Neuronal stem cell (in vitro differentiated cells): ENCODE data around the gene TNNI3. TPM values are rescaled to one million over a fixed set of nuclear protein-coding genes. Genes with fewer than 3 reads are reported as not detected.

Source experiments
- DNase-seq: peaks from one replicate; pipeline ENCODE4 v3.0.0-alpha.2; 2013; ENCODE audit warnings: low spot score
- H2AFZ ChIP-seq: one replicate; pipeline ENCODE4 v1.6.1; 2013; ENCODE audit warnings: mild to moderate bottlenecking, low read length, inconsistent platforms
- H2AK5ac ChIP-seq: 2 replicates; pipeline ENCODE4 v1.6.1; 2013; ENCODE audit warnings: low read depth, mild to moderate bottlenecking, inconsistent platforms, low read length, moderate library complexity, mixed read lengths
- H2BK120ac ChIP-seq: 2 replicates; pipeline ENCODE4 v1.6.1; 2013; ENCODE audit warnings: low read depth, mild to moderate bottlenecking, inconsistent platforms, low read length, moderate library complexity, mixed read lengths
- H2BK12ac ChIP-seq: one replicate; pipeline ENCODE4 v1.6.1; 2013; ENCODE audit warnings: low read length, inconsistent platforms
- H2BK15ac ChIP-seq: 2 replicates; pipeline ENCODE4 v1.6.1; 2013; ENCODE audit warnings: mild to moderate bottlenecking, low read length, inconsistent platforms, mixed read lengths
- H2BK5ac ChIP-seq: one replicate; pipeline ENCODE4 v1.6.1; 2013; ENCODE audit warnings: inconsistent platforms, mild to moderate bottlenecking, low read length, moderate library complexity
- H3K14ac ChIP-seq: one replicate; pipeline ENCODE4 v1.6.1; 2013; ENCODE audit warnings: low read length, inconsistent platforms
- H3K18ac ChIP-seq: 2 replicates; pipeline ENCODE4 v1.6.1; 2013; ENCODE audit warnings: low read length, inconsistent platforms
- H3K23ac ChIP-seq: 2 replicates; pipeline ENCODE4 v1.6.1; 2013; ENCODE audit warnings: low read depth, mild to moderate bottlenecking, mixed read lengths, low read length, inconsistent platforms; ENCODE audit not compliant: poor library complexity
- H3K27ac ChIP-seq: replicated peaks from 3 replicates; pipeline ENCODE4 v1.5.1; 2013; ENCODE audit warnings: low read length, inconsistent platforms
- H3K27me3 ChIP-seq, 3 experiments: 2 replicates each; pipeline ENCODE4 v1.6.1; 2013; ENCODE audit warnings: low read length in 3 of 3, mild to moderate bottlenecking in 2 of 3, inconsistent platforms in 1 of 3, low read depth in 1 of 3, mixed read lengths in 1 of 3, moderate library complexity in 1 of 3; ENCODE audit not compliant: control insufficient read depth in 3 of 3, insufficient read depth in 3 of 3
- H3K36me3 ChIP-seq, 2 donors: replicated peaks in 1 of 2; 2 replicates each; pipeline ENCODE4 v1.6.1; 2013; ENCODE audit warnings: low read length in 2 of 2; ENCODE audit not compliant: control insufficient read depth in 2 of 2, insufficient read depth in 2 of 2
- H3K4ac ChIP-seq: 2 replicates; pipeline ENCODE4 v1.6.1; 2013; ENCODE audit warnings: inconsistent platforms, mild to moderate bottlenecking, low read length, moderate library complexity
- H3K4me1 ChIP-seq, 2 donors: 1 replicate in 1 of 2; 2 replicates in 1 of 2; pipeline ENCODE4 v1.6.1; 2013; ENCODE audit warnings: low read length in 2 of 2, low read depth in 1 of 2; ENCODE audit not compliant: control insufficient read depth in 2 of 2, insufficient read depth in 1 of 2
- H3K4me2 ChIP-seq: one replicate; pipeline ENCODE4 v1.6.1; 2013; ENCODE audit warnings: mild to moderate bottlenecking, low read length, inconsistent platforms; ENCODE audit not compliant: insufficient read depth, poor library complexity, severe bottlenecking
- H3K4me3 ChIP-seq, 2 donors: 2 replicates each; pipeline ENCODE4 v1.5.1; 2013; ENCODE audit warnings: low read length in 2 of 2, mild to moderate bottlenecking in 2 of 2, inconsistent platforms in 1 of 2, moderate library complexity in 1 of 2
- H3K79me1 ChIP-seq: one replicate; pipeline ENCODE4 v1.6.1; 2013; ENCODE audit warnings: low read depth, mild to moderate bottlenecking, inconsistent platforms, low read length, moderate library complexity
- H3K9ac ChIP-seq: one replicate; pipeline ENCODE4 v1.6.1; 2013; ENCODE audit warnings: mild to moderate bottlenecking, low read depth, low read length, inconsistent platforms; ENCODE audit not compliant: poor library complexity
- H3K9me3 ChIP-seq, 2 donors: replicated peaks in 1 of 2; 2 replicates each; pipeline versions ENCODE3 to v1.6.1; 2013; ENCODE audit warnings: low read length in 2 of 2, mild to moderate bottlenecking in 2 of 2, inconsistent platforms in 1 of 2, low read depth in 1 of 2, mixed read lengths in 1 of 2, moderate library complexity in 1 of 2; ENCODE audit not compliant: control insufficient read depth in 2 of 2, insufficient read depth in 1 of 2
- H4K8ac ChIP-seq: one replicate; pipeline ENCODE4 v1.6.1; 2013; ENCODE audit warnings: low read depth, mild to moderate bottlenecking, inconsistent platforms, low read length, moderate library complexity
- H4K91ac ChIP-seq: one replicate; pipeline ENCODE4 v1.6.1; 2013; ENCODE audit warnings: low read length, low read depth, mild to moderate bottlenecking, inconsistent platforms; ENCODE audit not compliant: poor library complexity
- WGBS, 2 donors: extraction: QIAGEN DNeasy Blood & Tissue Kit; methylation state at CpG; one replicate each; pipeline ENCODE4 v1.1.7; 2013; ENCODE audit warnings: missing lambda C conversion rate in 2 of 2, mixed read lengths in 1 of 2; ENCODE audit not compliant: insufficient read length in 2 of 2, insufficient replicate concordance in 1 of 2; ENCODE audit errors: extremely low coverage in 2 of 2; 5-methylcytosine and 5-hydroxymethylcytosine counted together
- small RNA-seq: library from polyadenylated mRNA; stranded (forward); fragments of <200 nt; extraction: miRNeasy Mini kit (QIAGEN cat#:217004); gene quantifications from one replicate; pipeline ENCODE3, GENCODE V24; 2013; ENCODE audit not compliant: insufficient read depth

Gene TNNI3

DNA sequence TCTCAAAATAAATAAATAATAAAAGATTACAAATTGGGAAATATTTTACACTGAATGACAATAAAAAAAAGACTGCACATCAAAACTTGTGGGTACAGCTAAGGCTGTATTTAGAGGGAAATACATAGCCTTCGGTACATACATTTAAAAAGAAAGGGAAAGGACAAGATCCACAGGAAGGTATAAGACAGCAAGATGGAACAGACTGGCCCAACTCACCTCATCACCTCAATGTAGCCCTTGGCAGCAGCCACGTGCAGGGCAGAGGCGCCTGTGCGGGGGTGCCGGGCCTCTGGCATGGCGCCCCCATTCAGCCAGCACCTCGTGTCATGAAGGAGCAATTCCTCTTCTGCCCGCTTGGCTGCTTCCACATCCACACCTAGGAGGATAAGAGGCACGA, 54.3 kb downstream of the TNNI3 start:
- no peak overlapping the region for H3K23ac ChIP-seq
- H2AK5ac ChIP-seq = no peak overlapping the region
- H3K18ac ChIP-seq = no peak overlapping the region
- H3K36me3 ChIP-seq = peaks cover 20 to 51% of the 10 kb centered on the region in 2 donors
- H2BK12ac ChIP-seq = no peak overlapping the region
- H2BK5ac ChIP-seq = no peak overlapping the region
- WGBS, 2 donors = no CpG with 5 or more reads among the region's 9 CpGs
- H3K4me3 ChIP-seq = peak overlapping the region in 1 of 2 donors; percentile 47
- H3K4me2 ChIP-seq = no peak overlapping the region
- no peak overlapping the region for H2BK120ac ChIP-seq
- H3K4ac ChIP-seq = no peak overlapping the region
- H2BK15ac ChIP-seq = no peak overlapping the region
- no peak overlapping the region for H2AFZ ChIP-seq
- H3K79me1 ChIP-seq = peaks cover 10% of the 10 kb centered on the region
- no peaks in the 10 kb centered on the region for H3K4me1 ChIP-seq
- no peak overlapping the region for H3K9ac ChIP-seq
- H3K14ac ChIP-seq = no peak overlapping the region
- H4K91ac ChIP-seq = no peak overlapping the region
- no peaks in the 10 kb centered on the region for H3K27me3 ChIP-seq
- peaks cover 6 to 7% of the 10 kb centered on the region in 2 donors for H3K9me3 ChIP-seq
- H4K8ac ChIP-seq = no peak overlapping the region
- no peak for DNase-seq
- no peak overlapping the region for H3K27ac ChIP-seq

Small RNA genes lying within 50 kb of the gene (small RNA-seq; reads per million reads assigned to genes)
- gene MIR7975 (not detected), gene RF01210 (not detected)
